DMS53 treated with DMSO at 0.1 percent for 48 hours (cell line): ENCODE results near the gene KLHL36.

Experiments used
- DNase-seq: peaks from one replicate; lab custom pipeline; 2025; ENCODE audit not compliant: unreplicated experiment; lab: John Stamatoyannopoulos, UW

The KLHL36 gene

GRCh38 chr16:84647828-84648594, at the start of gene KLHL36:
Gene KLHL36, plus strand, starts transcription at chr16:84648511. Its CDS starts 2,357 bp downstream, at chr16:84650868.
- DNase-seq = peak; percentile 13

GRCh38 chr16:84599521-84600202, 48.6 kb upstream of the KLHL36 start:
- no peak for DNase-seq

DNA sequence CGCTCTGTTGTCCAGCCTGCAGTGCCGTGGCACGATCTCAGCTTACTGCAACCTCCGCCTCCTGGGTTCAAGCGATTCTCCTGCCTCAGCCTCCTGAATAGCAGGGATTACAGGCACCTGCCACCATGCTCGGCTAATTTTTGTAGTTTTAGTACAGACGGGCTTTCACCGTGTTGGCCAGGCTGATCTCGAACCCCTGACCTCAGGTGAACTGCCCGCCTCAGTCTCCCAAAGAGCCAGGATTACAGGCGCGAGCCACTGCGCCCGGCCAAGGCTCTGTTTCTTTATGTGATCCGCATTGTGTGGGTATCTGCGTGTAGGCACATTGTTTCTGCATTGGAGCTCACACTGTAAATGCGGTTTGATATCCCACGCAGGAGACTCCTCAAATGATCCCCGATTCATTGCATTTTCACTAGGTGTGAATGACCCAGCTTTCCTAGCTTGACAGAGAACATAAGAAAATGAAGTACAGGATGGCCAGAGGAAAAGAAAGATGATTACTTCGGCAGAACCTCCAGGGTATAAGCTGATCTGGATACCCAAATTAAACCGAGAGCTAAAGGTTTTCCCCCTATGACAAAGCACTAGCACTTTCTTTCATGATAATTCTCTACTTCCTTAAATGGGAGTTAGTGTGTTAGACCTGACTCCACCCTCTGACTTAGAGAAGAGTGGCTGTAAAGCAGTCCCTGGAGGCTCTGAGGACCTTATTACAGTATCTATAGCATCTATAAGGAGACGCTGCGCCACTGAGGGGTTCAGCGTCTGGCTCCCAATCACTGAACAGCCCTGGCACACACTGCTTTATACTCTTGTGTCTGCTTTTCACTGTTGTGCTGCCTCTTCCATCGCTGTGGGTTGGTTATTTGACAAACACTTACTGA, 47.7 kb upstream of the KLHL36 start:
- DNase-seq = no peak

DNA sequence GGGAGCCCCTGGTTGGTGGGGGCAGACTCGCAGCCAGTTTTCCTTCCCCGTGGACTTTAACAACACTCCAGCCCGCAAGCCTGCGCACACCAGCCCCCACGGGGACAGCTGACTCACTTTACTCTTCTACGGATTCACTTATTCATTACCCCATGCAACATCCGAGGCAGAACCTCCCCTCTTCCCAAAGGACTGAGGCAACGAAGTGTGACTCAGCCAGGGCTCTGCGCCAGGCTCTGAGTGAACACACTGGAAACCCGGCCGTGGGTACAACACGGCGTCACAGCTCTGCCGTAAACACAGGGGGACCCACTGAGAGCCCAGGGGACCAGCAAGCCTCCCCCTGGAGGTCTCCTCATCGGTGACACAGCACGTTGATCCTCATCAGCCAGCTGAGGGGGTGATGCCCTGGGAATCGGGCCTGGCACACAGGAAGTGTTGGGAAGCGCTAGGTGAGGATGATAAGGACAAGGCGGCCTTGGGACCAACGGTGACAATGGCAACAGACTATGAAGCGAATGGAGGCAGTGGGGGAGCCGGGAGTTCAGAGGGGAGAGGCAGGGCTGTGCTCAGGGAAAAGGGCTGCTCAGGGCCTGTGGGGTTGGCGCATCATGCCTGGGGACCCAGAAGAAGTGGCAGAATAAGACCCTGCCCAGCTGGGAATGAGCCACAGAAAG, 45.0 kb upstream of the KLHL36 start:
- DNase-seq = no peak

- DNase-seq = no peak
Measured at GRCh38 chr16:84603940-84604339, 44.4 kb upstream of the KLHL36 start.

DNA sequence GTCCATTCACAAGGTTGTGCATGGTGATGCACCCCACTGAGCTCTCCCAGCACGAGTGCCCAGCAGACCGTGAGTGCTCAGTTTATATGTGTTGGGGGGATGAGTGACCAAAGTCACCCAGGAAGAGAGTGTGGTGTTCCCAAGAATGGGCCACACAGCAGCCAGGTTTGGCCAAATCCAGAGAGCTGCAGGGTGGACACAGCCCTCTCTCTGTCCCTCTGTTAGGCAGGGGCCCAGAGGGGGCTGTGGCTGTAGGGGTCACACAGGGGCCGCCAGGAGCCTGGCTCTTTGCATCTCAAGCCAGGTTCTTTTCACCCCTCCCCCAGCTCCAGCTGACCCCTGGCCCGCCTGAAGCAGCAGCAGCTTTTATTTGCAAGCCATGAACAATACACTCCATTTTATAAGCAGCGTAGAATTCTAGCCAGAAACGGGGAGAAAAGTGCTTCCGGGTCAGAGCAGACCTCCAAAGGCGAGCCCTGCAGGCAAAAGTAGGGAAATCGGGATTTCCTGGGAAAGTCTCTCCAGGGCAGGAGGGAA, 43.8 kb upstream of the KLHL36 start:
- DNase-seq = no peak

GRCh38 chr16:84605339-84605848, 42.9 kb upstream of the KLHL36 start:
- no peak for DNase-seq

DNA sequence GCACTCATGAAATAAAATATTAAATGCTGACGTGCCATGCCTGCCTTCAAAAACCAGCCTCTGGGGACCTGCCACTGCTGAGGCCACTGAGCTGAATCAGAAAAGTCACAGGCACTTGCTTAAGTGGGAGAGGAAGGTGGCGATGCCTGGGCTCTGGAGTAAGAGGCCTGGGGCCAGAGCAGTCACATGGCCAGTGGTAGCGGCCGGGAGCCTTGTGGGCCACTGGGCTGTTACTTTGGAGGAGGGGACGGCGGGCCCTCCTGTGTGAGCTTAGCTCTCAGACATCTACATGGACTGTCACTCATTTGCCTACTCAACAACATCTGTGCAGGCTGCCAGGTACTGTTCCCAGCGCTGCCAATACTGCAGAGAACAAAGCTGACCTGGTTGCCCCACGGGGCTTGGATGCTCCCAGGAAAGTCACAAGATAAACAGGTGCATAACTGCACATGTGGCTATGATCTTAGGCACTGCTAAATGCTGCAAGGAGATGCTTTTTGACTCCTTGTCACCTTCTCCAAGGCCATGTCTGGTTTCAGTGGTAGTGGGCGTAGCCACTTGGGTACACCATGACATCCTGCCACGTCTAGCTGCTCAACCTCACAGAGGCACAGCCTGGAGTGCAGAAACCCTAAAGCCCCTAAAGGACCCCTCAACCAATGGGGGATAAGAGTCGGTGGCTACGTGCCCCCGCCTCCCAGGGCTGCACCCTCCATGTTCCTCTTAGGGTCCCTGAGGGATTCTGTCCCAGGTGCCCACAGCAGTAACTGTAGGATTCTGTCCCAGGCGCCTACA, 42.0 kb upstream of the KLHL36 start:
- DNase-seq = no peak

GRCh38 chr16:84607061-84607460, 41.2 kb upstream of the KLHL36 start:
- DNase-seq = no peak

DNA sequence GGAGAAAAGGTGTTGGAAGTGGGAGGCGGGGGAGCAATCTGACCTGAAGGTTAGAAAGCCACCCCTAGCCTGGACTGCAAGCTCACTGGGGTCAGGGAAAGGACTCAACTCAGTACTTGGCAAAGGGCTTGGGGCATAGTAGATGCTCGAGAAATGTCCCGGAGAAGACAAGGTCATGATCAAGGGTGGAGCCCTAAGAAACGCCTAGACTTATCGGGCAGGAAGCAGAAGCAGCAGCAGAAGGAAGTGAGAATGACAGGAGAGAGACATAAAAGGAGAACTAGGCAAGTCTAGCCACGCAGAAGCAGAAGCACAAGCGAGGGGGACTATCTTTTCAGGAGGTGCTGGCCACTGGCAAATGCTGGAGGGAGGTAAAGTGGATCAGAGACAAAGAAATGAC, 40.6 kb upstream of the KLHL36 start:
- DNase-seq = no peak

DNA sequence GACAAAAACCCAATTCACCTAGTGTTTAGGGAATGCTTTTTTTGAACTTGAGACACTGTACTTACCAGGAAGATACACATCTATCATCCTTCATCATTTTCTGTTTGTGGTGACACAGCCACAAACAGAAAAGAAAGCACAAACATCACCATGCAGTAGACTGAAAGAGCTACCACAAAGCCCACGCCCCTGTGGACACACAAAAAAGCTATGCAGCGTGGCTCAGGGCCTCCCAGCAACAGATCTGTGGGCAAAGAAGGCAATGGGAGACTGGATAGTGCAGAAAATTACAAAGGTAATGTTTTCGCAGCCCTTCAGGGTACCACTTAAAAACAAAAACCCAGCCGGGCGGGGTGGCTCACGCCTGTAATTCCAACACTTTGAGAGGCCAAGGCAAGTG, 40.0 kb upstream of the KLHL36 start:
- no peak for DNase-seq

DNA sequence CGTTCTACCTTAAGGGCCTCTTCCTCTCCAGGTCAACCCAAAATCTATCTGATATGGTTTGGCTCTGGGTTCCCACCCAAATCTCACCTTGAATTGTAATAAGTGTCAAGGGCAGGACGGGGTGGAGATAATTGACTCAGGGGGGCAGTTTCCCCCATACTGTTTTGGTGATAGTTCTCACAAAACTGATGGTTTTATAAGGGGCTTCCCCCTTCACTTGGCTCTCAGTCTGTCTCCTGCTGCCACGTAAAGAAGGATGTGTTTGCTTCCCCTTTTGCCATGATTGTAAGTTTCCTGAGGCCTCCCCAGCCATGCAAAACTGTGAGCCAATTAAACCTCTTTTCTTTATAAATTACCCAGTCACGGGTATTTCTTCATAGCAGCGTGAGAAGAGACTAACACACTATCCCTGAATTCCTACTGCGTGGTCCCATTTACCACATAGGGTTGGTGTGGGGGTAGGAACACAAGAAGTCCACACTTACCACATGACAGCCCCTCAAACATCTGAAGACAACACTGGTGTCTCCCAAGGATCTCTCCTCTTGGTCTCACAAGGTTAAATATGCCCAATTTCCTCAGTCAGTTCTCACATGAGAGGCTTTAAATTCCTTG, 38.6 kb upstream of the KLHL36 start:
- DNase-seq = no peak

- no peak for DNase-seq
Measured at GRCh38 chr16:84610376-84610775, 37.9 kb upstream of the KLHL36 start.

- no peak for DNase-seq
Measured at GRCh38 chr16:84611041-84611440, 37.3 kb upstream of the KLHL36 start.

- DNase-seq = no peak
Measured at GRCh38 chr16:84612686-84613085, 35.6 kb upstream of the KLHL36 start.

DNA sequence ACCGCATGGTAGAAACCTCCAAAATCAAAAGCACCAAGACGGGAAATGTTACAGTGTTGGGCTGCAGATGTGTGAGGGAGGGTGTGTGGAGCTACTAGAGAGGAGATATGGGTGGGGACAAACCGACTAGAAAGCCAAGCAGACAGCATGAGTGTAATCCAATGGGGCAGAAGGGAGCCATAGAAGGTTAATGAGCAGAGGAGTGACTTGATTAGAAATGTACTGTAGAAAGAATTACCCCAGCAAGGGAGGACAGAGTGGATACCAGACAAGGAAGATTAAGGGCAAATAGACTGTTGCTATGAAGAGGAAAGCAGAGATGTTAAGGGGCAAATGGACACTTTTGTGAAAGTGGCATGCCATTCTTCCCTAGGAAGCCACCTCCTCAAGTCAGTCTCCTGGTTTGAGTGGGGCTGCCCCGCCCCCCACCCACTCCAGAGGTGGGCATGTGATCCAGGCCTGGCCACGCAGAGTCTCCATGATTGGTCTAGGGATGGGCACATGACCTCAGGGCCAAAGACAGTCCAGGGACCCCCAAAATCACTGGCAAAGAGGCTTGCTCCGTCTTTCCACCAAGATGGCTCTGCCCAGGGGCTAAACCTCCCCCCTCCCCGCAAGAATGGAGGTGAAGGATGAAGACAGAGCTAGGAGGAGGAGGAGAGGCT, 34.8 kb upstream of the KLHL36 start:
- DNase-seq = no peak

DNA sequence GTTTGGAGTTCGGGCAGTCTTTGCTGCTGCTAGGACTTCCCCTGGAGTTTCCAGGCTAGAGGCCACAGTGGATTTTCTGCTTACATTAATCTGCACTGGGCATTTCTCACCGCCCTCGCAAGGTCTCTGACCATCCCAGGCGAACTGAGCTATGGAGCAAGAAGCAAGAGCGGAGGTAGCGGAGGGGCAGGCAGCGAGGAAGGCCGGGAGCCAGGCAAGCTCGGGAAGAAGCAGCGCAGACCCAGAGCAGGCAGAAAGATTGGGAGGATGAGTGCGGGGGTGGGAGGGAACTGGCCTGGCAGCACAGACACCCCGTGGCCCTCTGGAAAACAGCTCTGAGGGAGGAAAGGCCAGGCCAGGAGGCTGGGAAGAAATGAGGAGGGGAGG, 34.2 kb upstream of the KLHL36 start:
- DNase-seq = no peak

- DNase-seq = no peak
Measured at GRCh38 chr16:84614623-84614967, 33.7 kb upstream of the KLHL36 start.
